Measurements from ENCODE around the gene RNF125. TPM values are rescaled to one million over a fixed set of nuclear protein-coding genes. Genes with fewer than 3 reads are reported as not detected.
A peak's percentile ranks its signal among the peaks of the same experiment; 100 is the strongest.
"Not testable (repeated sequence)": the region's sequence is repeated elsewhere in the genome, so short reads cannot be mapped to it uniquely, and the experiment has no call there.

The RNF125 gene
- total RNA-seq, 1 donor from 2014 or later: 9.0 TPM

DNA sequence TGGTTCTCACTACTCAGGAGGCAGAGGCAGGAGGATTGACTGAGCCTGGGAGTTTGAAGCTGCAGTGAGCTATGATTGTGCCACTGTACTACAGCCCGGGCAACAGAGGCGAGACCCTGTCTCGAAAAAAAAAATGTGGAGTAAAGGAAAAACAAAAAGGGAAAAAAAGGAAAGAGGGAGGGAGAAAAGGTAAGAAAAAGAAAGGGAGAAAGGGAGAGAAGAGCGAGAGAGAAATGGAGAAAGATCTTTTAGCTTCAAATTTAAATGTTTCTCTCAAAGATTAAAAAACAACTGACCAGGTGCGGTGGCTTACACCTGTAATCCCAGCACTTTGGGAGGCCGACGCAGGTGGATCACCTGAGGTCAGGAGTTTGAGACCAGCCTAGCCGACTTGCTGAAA lies 65.2 kb downstream of the RNF125 start:
- no peak for ATAC-seq
- no peak for DNase-seq (ENCODE audit: low spot score)

DNA sequence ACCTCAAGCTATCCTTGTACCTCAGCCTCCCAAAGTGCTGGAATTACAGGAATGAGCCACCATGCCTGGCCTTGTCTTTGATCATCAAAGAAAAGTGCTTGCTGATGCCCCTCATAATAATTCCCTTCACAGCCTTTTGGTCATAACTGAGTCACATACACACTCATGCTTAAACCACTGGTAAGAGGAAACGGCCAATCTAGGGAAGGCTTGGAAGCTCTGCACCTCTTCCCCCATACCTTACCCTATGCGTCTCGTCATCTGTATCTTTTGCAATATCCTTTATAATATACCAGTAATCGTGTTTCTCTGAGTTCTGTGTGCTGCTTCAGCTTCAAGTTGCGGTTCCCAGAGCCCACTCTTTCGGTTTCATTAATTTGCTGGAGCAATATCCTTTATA lies 68.3 kb downstream of the RNF125 start:
- no peak for ATAC-seq
- DNase-seq (ENCODE audit: low spot score): no peak

DNA sequence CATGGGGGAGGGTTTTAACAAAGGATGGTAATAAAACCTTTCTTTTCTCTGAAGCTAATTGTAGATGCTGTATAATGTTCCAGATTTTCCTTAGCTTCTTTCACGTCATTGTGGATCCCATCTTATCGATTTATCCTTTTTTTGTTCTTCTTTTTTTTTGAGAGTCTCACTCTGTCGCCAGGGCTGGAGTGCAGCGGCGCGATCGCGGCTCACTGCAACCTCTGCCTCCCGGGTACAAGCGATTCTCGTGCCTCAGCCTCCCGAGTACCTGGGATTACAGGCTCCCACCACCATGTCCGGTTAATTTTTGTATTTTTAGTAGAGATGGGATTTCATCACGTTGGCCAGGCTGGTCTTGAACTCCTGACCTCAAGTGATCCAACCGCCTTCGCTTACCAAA lies 72.2 kb downstream of the RNF125 start:
- ATAC-seq; DNase-seq (ENCODE audit: low spot score): not testable (repeated sequence)

DNA sequence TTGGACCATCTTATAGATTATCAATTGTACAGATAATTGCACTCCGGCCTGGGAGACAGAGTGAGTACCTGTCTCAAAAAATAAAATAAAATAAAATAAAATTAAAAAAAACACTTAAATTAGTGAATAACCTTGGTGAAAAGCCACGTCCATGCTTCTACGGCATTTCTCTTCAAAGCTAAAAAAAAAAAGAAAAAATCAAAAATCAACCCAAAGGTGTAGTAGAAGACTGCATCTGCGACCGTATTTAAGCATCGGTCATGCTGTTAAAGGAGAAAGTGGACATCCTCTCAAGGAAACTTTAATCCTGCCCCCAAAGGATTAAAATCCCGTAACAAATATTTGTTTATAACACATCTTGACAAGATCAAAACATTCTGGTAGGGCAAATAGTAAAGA lies 72.7 kb downstream of the RNF125 start:
- DNase-seq (ENCODE audit: low spot score): no peak
- ATAC-seq: no peak

DNA sequence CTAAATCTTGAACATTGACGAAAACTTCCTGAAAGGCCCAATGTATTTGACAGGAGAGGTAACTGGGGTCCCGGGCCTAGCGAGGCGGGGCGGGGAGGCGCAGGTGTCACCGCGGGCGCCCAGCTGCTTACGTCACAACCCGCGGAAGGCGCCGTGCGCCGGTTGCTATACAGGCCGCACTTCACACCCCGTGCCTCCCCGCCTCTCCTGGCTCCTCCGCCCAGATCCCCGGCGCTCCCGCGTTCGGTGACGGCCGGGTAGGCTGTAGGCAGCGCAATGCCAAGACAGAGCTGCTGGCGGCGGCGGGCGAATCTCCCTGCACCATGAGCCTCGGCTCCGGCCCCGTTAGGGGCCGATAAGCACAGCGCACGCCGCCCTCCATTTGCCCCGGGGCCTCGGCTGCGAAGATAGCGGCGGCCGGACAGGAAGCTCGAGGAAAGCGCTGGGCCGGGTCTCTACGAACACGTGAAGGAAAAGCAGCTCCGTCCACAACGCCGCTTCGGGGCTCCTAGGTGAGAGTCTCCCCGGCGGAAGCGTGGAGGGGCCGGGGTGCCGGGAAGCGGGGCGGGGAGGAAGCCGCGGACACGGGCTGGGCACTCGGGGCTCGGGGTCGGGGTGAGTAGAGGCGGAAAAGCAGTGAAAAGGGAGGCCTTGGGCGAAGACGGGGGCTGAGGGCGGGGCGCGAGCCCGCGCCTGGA lies 73.2 kb downstream of the RNF125 start, which contains the start of gene RNF138:
TSS of gene RNF138 (plus strand) at position 151 of the 698 bp plus-strand sequence. CDS start 903 bp downstream, outside the sequence.
- ATAC-seq (peak; percentile 69), DNase-seq (ENCODE audit: low spot score) (peak; percentile 91)

DNA sequence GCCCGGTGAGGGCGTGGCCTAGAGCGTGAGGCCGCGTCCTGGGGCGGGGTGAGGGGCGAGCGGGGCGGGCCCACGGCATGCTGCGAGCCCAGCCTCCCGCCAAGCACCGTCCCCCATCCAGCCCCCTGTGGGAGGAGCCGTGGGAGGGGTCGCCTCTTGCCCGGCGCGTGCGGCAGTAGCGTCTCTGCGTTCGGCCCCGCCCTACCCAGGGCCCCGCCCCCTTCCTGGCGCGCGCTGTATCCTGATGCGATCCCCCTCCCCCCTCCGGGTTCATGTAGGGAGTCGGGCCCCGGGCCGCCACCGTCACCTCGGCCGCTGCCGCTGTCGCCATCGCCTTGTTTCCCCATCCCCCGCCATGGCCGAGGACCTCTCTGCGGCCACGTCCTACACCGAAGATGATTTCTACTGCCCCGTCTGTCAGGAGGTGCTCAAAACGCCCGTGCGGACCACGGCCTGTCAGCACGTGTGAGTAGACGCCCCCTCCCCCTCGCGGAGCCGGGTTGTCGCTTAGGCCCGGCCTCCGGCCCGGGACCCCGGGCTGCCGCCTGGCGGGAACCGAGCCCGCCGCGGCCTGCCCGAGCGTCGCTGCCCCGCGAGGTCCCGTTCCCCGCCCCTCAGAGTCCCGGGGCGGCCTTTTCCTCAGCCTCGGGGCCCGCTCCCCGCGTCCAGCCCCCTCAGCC lies 73.9 kb downstream of the RNF125 start:
- ATAC-seq (peak; percentile 91), DNase-seq (ENCODE audit: low spot score) (peak; percentile 100)

DNA sequence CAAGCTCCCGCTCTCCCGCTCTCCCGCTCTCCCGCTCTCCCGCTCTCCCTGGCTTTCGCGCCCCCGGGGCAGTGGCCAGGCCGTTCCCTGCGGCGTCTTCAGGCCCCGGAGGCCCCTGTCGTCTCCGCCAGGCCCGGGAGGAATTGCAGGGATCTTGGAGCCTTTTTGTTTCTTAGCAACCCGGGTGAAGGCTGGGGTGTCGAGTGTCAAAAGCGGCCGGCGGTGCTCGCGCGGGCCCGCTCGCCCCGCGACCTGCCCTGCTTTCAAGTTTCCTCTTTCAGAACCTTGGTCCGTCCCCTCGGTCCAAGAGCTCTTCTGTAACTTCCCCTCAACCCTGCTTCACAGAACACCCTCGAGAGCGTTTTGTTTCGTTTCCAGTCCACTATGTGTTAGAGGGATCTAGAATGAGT lies 74.5 kb downstream of the RNF125 start:
- DNase-seq (ENCODE audit: low spot score): peak; percentile 62
- peak; percentile 4 for ATAC-seq

DNA sequence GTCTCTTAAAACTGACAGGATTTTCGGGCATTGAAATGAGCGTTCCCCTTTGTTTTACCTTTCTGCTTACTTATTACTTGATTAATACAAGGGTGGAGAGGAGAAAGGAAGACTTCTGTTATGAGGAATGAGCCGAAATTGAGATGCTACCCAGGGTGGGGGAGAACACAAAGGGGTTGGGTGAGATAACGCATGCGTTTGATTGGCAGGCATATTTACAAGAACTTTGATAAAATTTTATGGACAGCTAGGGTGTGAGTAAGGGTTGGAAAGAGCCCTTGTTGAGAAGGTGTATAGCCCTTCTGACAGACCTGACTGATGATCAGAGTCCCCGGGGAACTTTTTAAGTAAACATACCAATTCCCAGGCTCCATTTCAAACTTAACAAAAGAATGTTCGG lies 74.9 kb downstream of the RNF125 start:
- ATAC-seq: no peak

DNA sequence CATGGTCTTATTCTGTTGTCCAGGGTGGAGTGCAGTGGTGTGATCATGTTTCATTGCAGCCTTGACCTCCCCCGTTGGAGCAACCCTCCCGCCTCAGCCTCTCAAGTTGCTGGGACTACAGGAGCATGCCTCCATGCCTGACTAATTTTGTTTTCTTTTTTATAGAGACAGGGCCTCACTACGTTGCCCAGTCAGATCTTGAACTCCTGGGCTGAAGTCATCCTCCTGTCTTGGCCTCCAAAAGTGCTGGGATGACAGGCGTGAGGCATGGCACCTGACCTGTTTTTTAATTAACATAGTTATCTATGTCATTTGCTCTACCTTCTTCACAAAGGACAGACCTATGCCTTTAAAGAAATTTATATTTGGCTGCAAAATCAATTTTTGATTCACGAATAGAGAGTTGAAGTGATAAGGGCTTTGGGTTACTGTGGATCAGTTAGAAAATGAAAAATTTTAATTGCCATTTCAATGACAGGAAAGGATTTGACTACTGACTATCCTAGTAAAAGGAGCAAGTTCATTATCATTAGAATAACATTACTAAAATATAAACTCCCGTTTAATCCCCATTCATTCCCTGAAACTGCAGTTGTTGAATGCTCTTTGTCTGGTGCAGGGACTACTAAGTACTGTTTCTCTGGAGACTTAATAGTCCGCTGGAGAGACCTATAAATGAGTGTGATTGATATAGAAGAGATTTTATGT lies 76.7 kb downstream of the RNF125 start:
- DNase-seq (ENCODE audit: low spot score): no peak
- no peak for ATAC-seq

More for the DNA sequence above, 74.9 kb downstream of the RNF125 start:
- DNase-seq (ENCODE audit: low spot score): no peak

DNA sequence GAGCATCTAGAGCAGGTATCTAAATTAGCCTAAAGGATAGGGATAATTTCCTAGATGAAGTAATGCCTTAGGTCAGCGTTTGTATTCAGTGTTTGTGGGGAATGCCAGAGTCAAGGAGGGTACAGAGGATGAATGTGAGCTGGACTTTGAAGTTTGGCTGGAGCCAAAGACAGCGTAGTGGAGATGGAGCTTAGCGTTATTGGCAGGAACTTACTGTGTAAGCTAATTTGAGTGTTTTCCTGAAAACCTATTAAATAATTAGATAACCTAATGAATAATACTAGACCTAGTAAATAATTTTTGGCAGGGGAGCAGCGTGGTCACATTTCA lies 77.2 kb downstream of the RNF125 start:
- DNase-seq (ENCODE audit: low spot score) (peak; percentile 59), ATAC-seq (peak; percentile 29)

DNA sequence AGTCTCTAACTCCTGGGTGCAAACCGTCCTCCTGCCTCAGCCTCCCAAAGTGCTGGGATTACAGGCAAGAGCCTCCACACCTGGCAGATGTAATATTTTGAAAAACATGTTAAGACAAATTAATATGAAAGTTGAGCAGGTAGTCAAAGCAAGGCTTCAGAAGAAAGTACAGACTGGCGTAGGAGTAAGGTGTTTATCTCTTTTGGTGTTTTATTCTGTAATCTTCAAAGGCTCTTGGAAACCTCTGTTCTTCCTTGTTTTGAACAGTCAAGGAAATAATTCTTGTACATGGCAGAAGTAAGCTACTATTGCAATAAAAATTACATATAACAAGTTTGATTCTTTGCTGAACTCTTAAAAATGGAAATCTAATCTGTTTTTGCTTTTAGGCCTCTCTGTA lies 78.3 kb downstream of the RNF125 start:
- ATAC-seq: no peak
- DNase-seq (ENCODE audit: low spot score): no peak

DNA sequence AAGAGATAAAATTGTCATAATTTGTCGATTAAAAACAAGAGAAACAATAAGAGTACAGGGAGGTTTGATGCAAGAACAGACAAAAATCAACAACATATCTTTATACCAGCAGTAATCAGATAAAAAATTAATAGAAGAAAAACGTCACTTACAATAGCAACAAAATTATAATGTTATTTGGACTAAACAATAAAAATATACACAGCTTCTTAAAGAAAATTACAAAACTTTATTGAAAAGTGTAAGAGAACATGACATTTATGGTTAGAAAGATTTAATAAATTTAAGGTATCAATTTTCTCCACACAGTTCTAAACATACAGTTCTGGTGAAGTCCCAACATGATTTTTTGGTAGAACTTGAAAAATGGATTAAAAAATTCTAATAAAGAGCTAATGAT lies 85.9 kb downstream of the RNF125 start:
- ATAC-seq: no peak
- DNase-seq (ENCODE audit: low spot score): no peak

DNA sequence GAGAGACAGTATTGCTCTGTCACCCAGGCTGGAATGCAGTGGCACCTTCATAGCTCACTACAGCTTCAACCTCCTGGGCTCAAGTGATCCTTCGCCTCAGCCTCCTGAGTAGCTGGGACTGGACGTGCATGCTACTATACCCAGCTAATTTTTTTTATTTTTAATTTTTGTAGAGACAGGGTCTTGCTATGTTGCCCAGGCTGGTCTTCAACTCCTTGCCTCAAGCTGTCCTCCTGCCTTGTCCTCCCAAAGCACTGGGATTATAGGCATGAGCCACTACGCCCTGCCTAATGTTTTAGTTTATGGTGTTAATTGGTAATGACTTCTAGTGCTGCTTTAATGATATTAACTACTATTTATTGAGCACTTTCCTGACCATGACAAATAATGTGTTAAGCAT lies 91.4 kb downstream of the RNF125 start:
- no peak for ATAC-seq
- no peak for DNase-seq (ENCODE audit: low spot score)

DNA sequence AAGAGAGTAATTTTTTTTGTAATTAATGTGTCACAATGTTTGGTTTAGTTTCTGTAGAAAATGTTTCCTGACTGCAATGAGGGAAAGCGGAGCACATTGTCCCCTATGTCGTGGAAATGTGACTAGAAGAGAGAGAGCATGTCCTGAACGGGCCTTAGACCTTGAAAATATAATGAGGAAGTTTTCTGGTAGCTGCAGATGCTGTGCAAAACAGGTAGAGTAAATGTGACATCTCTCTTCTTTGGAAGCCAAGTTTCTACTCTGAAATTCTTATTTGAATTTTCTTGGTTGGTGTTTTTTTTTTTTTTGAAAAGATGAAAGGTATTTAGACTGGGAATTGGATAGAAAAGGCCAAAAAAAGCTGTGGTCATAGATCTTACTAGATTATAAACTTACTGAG lies 93.1 kb downstream of the RNF125 start:
- no peak for DNase-seq (ENCODE audit: low spot score)
- no peak for ATAC-seq

DNA sequence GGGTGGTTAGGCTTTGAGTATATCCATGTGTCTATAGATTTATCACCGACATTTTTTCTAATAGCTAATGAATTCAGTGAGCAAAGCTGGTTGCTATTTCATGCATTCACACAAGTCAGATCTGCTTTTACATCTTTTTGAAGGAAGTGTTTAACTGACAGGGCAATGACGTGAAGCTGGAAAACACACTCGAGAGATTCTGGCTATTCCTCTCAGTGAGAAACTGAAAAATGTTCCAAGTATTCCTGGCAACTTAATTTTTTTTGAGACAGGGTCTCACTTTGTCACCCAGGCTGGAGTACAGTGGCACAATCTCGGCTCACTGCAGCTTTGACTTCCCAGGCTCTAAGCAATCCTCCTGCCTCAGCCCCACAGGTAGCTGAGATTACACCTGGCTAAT lies 94.2 kb downstream of the RNF125 start:
- DNase-seq (ENCODE audit: low spot score): no peak

DNA sequence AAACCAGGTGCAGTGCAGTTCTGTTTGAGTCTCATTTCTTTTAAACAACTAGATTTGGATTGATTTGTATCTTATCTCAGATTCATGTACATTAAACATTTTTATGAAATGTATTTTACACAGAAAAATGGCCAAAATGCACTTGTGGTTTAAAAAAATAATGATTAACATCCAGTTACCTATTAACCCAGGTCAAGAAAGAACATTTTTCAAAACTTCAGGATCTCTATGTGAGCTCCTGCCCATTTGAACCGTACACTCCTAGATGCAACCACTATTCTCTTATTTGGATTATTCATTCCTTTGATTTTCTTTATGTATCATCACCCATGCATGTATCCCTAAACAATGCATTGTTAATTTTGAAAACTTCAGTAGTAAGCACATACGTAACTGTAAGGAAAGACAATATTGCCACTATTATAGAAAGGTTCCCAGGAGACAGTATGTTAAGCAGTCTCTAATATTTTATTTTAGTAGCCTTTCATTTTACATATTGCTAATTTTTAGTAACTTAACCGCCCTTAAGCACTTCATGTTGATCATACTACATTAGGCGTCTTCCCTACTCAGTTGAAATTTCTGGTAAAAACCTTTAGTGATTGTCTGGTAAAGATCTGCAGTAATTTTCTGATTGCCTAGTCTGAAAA lies 95.8 kb downstream of the RNF125 start:
- ATAC-seq (peak; percentile 89), DNase-seq (ENCODE audit: low spot score) (no peak)

More for the DNA sequence above, 94.2 kb downstream of the RNF125 start:
- no peak for ATAC-seq

DNA sequence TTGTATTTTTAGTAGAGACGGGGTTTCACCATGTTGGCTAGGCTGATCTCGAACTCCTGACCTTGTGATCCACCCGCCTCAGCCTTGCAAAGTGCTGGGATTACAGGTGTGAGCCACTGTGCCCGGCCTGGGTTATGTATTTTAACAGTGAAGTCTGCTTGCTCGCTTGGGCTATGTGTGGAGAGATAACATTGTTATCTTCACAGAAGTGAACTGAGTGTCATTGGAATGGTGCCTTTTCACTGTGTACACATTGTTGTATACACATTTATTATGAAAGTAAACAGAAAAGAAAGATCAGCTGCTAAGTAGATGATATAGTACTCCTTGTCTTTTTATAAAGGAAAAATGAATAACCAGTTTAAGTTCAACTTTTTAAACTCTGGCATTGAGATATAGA lies 103.4 kb downstream of the RNF125 start:
- ATAC-seq: peak; percentile 76
- DNase-seq (ENCODE audit: low spot score): no peak
